Ramos (cell line): ENCODE measurements around the gene PRPF38A.

ENCODE experiments used
- in situ Hi-C: fragments of 300-500 bp; cut with MboI; formaldehyde crosslinking; loops from one replicate; pipeline ENCODE4 v1.14.3; 2022; ENCODE audit warnings: low sequenced_read_pairs; ENCODE audit not compliant: unreplicated experiment

PRPF38A gene

DNA sequence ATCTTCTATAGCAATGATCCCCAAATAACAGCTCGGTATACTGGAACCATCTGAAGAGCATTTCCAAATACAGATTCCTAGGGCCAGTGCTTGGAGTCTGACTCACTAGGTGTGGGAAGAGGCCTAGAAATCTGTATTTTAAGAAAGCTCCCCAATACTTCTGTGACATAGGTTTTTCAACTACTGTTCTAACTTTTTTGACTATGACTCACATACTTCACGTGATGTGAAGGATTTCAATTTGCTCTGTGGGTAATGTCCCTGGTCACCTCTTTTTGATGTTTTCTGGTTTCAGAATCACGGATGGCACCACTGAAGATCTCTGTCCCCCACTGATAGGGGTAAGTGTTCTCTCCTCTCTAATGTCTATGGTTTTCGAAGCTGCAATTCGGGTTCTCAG is 11.2 kb upstream of the PRPF38A start:
- in situ Hi-C loops: no loop called here

- in situ Hi-C loops: loop anchor here (25.0 kb wide), 1 partner anchor 263 kb away; no protein-coding TSS in a partner anchor
Observed at GRCh38 chr1:52399629-52400028, 4.8 kb upstream of the PRPF38A start.

- in situ Hi-C loops: loop anchor here (25.0 kb wide), 1 partner anchor 262 kb away; no protein-coding TSS in a partner anchor
Observed at GRCh38 chr1:52400131-52400530, 4.3 kb upstream of the PRPF38A start.

- in situ Hi-C loops: loop anchor here (25.0 kb wide), 1 partner anchor 259 kb away; no protein-coding TSS in a partner anchor
Observed at GRCh38 chr1:52402860-52403240, 1.6 kb upstream of the PRPF38A start.

- in situ Hi-C loops: loop anchor here (25.0 kb wide), 1 partner anchor 259 kb away; no protein-coding TSS in a partner anchor
Observed at GRCh38 chr1:52403566-52404115, 761 bp upstream of the PRPF38A start.

- in situ Hi-C loops: loop anchor here (25.0 kb wide), 1 partner anchor 257 kb away; no protein-coding TSS in a partner anchor
Observed at GRCh38 chr1:52404975-52405338, 555 bp downstream of the PRPF38A start.

GRCh38 chr1:52413410-52413989 is 9.1 kb downstream of the PRPF38A start:
- in situ Hi-C loops: loop anchor here (25.0 kb wide), 1 partner anchor 249 kb away; no protein-coding TSS in a partner anchor

DNA sequence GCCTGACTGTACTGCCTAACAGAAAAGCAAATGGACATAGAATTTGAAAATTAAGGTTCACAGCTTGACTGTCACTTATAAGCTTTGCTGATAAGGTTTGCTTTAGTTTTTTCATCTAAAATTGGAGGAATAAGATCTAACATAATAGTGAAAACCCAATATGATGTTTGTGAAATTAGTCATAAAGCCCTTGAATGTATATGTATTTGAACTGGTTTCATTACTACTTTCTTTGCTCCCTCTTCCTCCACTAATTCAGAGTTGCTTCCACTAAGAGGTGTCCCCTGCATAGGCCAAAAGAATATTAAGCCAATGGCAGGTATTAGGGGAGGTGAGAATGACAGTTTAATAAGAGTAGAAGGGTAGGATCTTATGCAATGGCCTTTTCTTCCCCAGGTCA is 10.5 kb downstream of the PRPF38A start:
- in situ Hi-C loops: loop anchor here (25.0 kb wide), 1 partner anchor 247 kb away; no protein-coding TSS in a partner anchor

GRCh38 chr1:52416811-52417210 is 12.4 kb downstream of the PRPF38A start:
- in situ Hi-C loops: loop anchor here (25.0 kb wide), 1 partner anchor 245 kb away; no protein-coding TSS in a partner anchor

- in situ Hi-C loops: loop anchor here (25.0 kb wide), 1 partner anchor 242 kb away; no protein-coding TSS in a partner anchor
Observed at GRCh38 chr1:52420713-52421112, 16.3 kb downstream of the PRPF38A start.

- in situ Hi-C loops: loop anchor here (25.0 kb wide), 1 partner anchor 239 kb away; no protein-coding TSS in a partner anchor
Observed at GRCh38 chr1:52423055-52423454, 18.7 kb downstream of the PRPF38A start.

- in situ Hi-C loops: loop anchor here (25.0 kb wide), 1 partner anchor 239 kb away; no protein-coding TSS in a partner anchor
Observed at GRCh38 chr1:52423771-52424170, 19.4 kb downstream of the PRPF38A start.

DNA sequence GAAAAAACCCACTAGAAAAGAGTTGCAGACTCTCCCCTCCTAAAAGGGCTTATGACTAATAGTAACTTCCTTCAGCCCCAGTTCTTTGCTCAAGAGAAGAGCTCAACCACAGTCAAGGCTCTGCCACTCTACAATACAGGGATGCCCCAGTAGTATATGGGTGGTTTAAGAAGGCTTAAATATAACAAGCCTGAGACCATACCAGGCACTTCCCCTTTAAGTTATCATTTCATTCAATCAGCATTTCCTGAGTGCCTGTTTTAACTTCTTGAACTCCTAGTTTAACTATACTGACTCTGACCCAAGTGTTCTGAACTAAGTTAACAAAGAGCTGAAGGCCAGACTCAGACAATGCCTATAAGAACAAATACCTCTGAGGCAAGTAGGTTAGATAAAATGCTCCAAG is 19.8 kb downstream of the PRPF38A start:
- in situ Hi-C loops: loop anchor here (25.0 kb wide), 1 partner anchor 238 kb away; no protein-coding TSS in a partner anchor

- in situ Hi-C loops: loop anchor here (25.0 kb wide), 1 partner anchor 237 kb away; no protein-coding TSS in a partner anchor
Observed at GRCh38 chr1:52424813-52425212, 20.4 kb downstream of the PRPF38A start.

- in situ Hi-C loops: no loop called here
Observed at GRCh38 chr1:52426371-52426770, 22.0 kb downstream of the PRPF38A start.

DNA sequence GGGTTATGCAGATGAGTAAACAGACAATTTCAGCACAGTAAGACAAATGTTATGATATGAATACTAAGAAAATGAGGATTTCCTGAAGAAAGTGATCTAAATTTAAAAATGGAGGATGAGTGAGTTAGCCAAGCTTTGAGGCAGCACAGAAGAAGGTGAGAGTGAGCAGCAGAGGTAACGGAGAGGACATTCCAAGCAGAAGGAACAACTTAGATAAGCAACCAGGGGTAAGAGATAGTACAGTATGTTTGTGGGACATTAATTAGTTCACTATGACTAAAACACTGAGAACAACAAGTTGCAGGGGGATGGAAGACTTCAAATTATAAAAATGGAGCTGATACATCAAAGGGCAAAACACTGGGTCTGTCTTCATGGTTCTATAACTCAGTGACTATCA is 22.8 kb downstream of the PRPF38A start:
- in situ Hi-C loops: no loop called here

GRCh38 chr1:52432807-52433206 is 28.4 kb downstream of the PRPF38A start:
- in situ Hi-C loops: no loop called here

GRCh38 chr1:52435211-52435610 is 30.8 kb downstream of the PRPF38A start:
- in situ Hi-C loops: no loop called here

GRCh38 chr1:52435650-52436049 is 31.2 kb downstream of the PRPF38A start:
- in situ Hi-C loops: no loop called here

DNA sequence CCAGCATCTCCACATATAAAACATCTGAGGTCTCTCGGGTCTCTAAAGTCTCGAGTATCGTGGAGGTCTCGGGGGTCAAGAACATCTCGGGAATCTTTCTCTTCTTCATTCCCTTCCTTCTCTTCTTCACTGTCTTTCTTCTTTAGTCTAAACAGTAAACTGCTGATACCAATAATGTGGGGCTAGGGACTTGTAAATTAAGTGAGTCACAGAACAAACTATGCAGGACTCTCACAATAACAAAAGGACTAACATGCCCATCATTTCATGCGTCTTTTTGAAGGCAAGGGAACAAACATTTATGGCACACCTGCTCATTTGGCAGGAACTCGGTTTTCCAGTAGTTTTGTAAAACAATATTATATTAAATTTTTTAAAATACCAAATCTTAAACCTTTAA is 32.4 kb downstream of the PRPF38A start:
- in situ Hi-C loops: no loop called here

DNA sequence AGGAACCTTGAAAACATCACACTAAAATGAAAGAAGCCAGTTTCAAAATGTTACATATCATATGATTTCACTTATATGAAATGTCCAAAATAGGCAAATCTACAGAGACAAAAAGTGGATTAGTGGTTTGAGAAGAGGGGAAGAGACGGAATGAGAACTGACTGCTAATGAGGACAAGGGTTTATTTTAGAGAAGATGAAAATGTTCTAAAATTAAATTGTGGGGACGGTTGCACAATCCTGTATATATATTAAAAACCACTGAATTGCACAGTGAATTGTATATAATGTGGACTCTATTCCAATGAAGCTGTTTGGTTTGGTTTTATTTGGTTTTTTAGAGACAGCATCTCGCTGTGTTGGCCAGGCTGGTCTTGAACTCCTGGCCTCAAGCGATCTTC is 35.6 kb downstream of the PRPF38A start:
- in situ Hi-C loops: no loop called here
